H1 (cell line): ENCODE data around the gene CD28. TPM values are rescaled to one million over a fixed set of nuclear protein-coding genes. Genes with fewer than 3 reads are reported as not detected.

Experiments
- CTCF ChIA-PET: fragments of 300-600 bp; sonication (Branson Sonifier 250); formaldehyde crosslinking; loops from one replicate; lab custom pipeline; 2021; ENCODE audit not compliant: partially characterized antibody; lab: Charles Lee
- POLR2A ChIA-PET: fragments of 300-600 bp; sonication (Branson Sonifier 250); formaldehyde crosslinking; loops from one replicate; lab custom pipeline; 2021; ENCODE audit warnings: inconsistent platforms; ENCODE audit not compliant: partially characterized antibody; lab: Charles Lee
- DNase-seq, 2 experiments: peaks; one replicate each; pipeline versions ENCODE4 v3.0.0 to v3.0.0-alpha.2; 2010 to 2022; ENCODE audit warnings: low spot score in 2 of 2, low read depth in 1 of 2, mixed read lengths in 1 of 2
- FAIRE-seq: peaks from 2 replicates; lab custom pipeline; 2011; peaks lifted over from hg19 to GRCh38; lab: Jason Lieb, UNC
- H2AFZ ChIP-seq: 2 replicates; pipeline ENCODE4 v1.8.1; 2012; ENCODE audit warnings: low read length, inconsistent platforms
- H2AK5ac ChIP-seq: 2 replicates; pipeline ENCODE4 v1.6.1; 2013; ENCODE audit warnings: low read depth, low read length
- H2BK120ac ChIP-seq: replicated peaks from 2 replicates; pipeline ENCODE3; 2013; ENCODE audit warnings: low read depth, low read length, inconsistent platforms
- H2BK12ac ChIP-seq: 2 replicates; pipeline ENCODE4 v1.6.1; 2013; ENCODE audit warnings: low read depth, low read length
- H2BK15ac ChIP-seq: 2 replicates; pipeline ENCODE4 v1.6.1; 2013; ENCODE audit warnings: low read length
- H2BK20ac ChIP-seq: 2 replicates; pipeline ENCODE4 v1.6.1; 2013; ENCODE audit warnings: low read length
- H2BK5ac ChIP-seq: 2 replicates; pipeline ENCODE4 v1.6.1; 2013; ENCODE audit warnings: low read depth, low read length
- H3K14ac ChIP-seq: 2 replicates; pipeline ENCODE4 v1.6.1; 2013; ENCODE audit warnings: inconsistent platforms; ENCODE audit not compliant: insufficient read length
- H3K18ac ChIP-seq: 2 replicates; pipeline ENCODE4 v1.6.1; 2013; ENCODE audit warnings: low read length; ENCODE audit errors: extremely low read depth
- H3K23ac ChIP-seq: 2 replicates; pipeline ENCODE4 v1.6.1; 2013; ENCODE audit warnings: inconsistent platforms; ENCODE audit not compliant: insufficient read length
- H3K23me2 ChIP-seq: 2 replicates; pipeline ENCODE4 v1.6.1; 2013; ENCODE audit warnings: low read depth, low read length
- H3K27ac ChIP-seq: 2 replicates; pipeline ENCODE4 v1.6.1; 2011; ENCODE audit warnings: low read depth, low read length, inconsistent platforms
- H3K27me3 ChIP-seq, 4 experiments: replicated peaks in 1 of 4; 1 replicate in 1 of 4; 2 replicates in 3 of 4; pipeline versions ENCODE4 v1.6.1 to v1.8.1; 2011 to 2013; ENCODE audit warnings: low read length in 3 of 4, mild to moderate bottlenecking in 3 of 4, inconsistent platforms in 2 of 4, mixed read lengths in 2 of 4, moderate library complexity in 1 of 4; ENCODE audit not compliant: control insufficient read depth in 3 of 4, insufficient read depth in 3 of 4; ENCODE audit errors: extremely low read depth in 1 of 4
- H3K36me3 ChIP-seq, 4 experiments: 2 replicates each; pipeline versions ENCODE4 v1.6.1 to v1.8.1; 2011 to 2013; ENCODE audit warnings: mild to moderate bottlenecking in 4 of 4, low read length in 3 of 4, moderate library complexity in 2 of 4, control low read depth in 1 of 4, inconsistent platforms in 1 of 4; ENCODE audit not compliant: insufficient read depth in 4 of 4, control insufficient read depth in 2 of 4
- H3K4ac ChIP-seq: replicated peaks from 2 replicates; pipeline ENCODE3; 2013; ENCODE audit warnings: low read length, low read depth, mixed read lengths, inconsistent platforms; ENCODE audit not compliant: insufficient read length
- H3K4me1 ChIP-seq, 4 experiments: replicated peaks in 1 of 4; 1 replicate in 1 of 4; 2 replicates in 3 of 4; pipeline versions ENCODE4 v1.6.1 to v1.8.1; 2011 to 2013; ENCODE audit warnings: low read length in 3 of 4, inconsistent platforms in 2 of 4, mixed read lengths in 1 of 4; ENCODE audit not compliant: insufficient read depth in 4 of 4, control insufficient read depth in 3 of 4
- H3K4me2 ChIP-seq, 2 experiments: 2 replicates each; pipeline versions ENCODE4 v1.6.1 to v1.8.1; 2011 to 2013; ENCODE audit warnings: low read depth in 2 of 2, low read length in 2 of 2, control low read depth in 1 of 2, inconsistent platforms in 1 of 2, mild to moderate bottlenecking in 1 of 2; ENCODE audit not compliant: insufficient read depth in 1 of 2
- H3K4me3 ChIP-seq, 4 experiments: fragments of 200-600, 300-600 bp in 1 of 4; sonication (generic), shearing (Covaris generic), sonication (Bioruptor Twin) in 1 of 4; 2 replicates each; pipeline versions ENCODE4 v1.5.1 to v1.8.1; 2011 to 2016; ENCODE audit warnings: low read length in 4 of 4, low read depth in 3 of 4, control low read depth in 2 of 4, inconsistent platforms in 2 of 4, mild to moderate bottlenecking in 2 of 4, mixed read lengths in 1 of 4, moderate library complexity in 1 of 4; ENCODE audit not compliant: insufficient read depth in 2 of 4; ENCODE audit errors: extremely low read depth in 1 of 4
- H3K56ac ChIP-seq: replicated peaks from 2 replicates; pipeline ENCODE3; 2013; ENCODE audit warnings: low read depth, mild to moderate bottlenecking, mixed read lengths, low read length, inconsistent platforms; ENCODE audit not compliant: insufficient read length
- H3K79me1 ChIP-seq: 2 replicates; pipeline ENCODE4 v1.6.1; 2013; ENCODE audit warnings: low read depth, low read length, control low read depth
- H3K79me2 ChIP-seq, 2 experiments: 2 replicates each; pipeline versions ENCODE4 v1.6.1 to v1.8.1; 2012 to 2013; ENCODE audit warnings: low read length in 2 of 2, mild to moderate bottlenecking in 2 of 2, inconsistent platforms in 1 of 2; ENCODE audit not compliant: insufficient read depth in 2 of 2, control insufficient read depth in 1 of 2
- H3K9ac ChIP-seq, 4 experiments: replicated peaks in 1 of 4; 1 replicate in 1 of 4; 2 replicates in 3 of 4; pipeline versions ENCODE4 v1.6.1 to v1.8.1; 2011 to 2013; ENCODE audit warnings: low read depth in 3 of 4, low read length in 3 of 4, control low read depth in 2 of 4, mild to moderate bottlenecking in 2 of 4, moderate library complexity in 2 of 4, inconsistent platforms in 1 of 4; ENCODE audit errors: extremely low read depth in 1 of 4
- H3K9me3 ChIP-seq, 2 experiments: 2 replicates each; pipeline versions ENCODE4 v1.6.1 to v1.8.1; 2012 to 2013; ENCODE audit warnings: mild to moderate bottlenecking in 2 of 2, moderate library complexity in 2 of 2, control low read depth in 1 of 2, inconsistent platforms in 1 of 2, low read depth in 1 of 2, low read length in 1 of 2, mixed read lengths in 1 of 2; ENCODE audit not compliant: insufficient read depth in 2 of 2
- H4K20me1 ChIP-seq, 2 experiments: replicated peaks in 1 of 2; 2 replicates each; pipeline versions ENCODE3 to v1.8.1; 2011 to 2013; ENCODE audit warnings: inconsistent platforms in 2 of 2, low read length in 2 of 2, mild to moderate bottlenecking in 1 of 2; ENCODE audit not compliant: insufficient read depth in 2 of 2, control insufficient read depth in 1 of 2
- H4K5ac ChIP-seq: 2 replicates; pipeline ENCODE4 v1.6.1; 2013; ENCODE audit warnings: low read length, low read depth, mixed read lengths, inconsistent platforms; ENCODE audit not compliant: insufficient read length
- H4K8ac ChIP-seq: 2 replicates; pipeline ENCODE4 v1.8.0; 2013; ENCODE audit warnings: mild to moderate bottlenecking, moderate library complexity, low read length, inconsistent platforms; ENCODE audit not compliant: insufficient read depth; ENCODE audit errors: extremely low read depth
- H4K91ac ChIP-seq: replicated peaks from 2 replicates; pipeline ENCODE3; 2013; ENCODE audit warnings: low read length, mixed read lengths, inconsistent platforms; ENCODE audit not compliant: insufficient read length
- KDM1A ChIP-seq: fragments of 200-600, 300-600 bp; sonication (generic); IDR thresholded peaks from 2 replicates; pipeline ENCODE4 v1.7.1; 2016; ENCODE audit warnings: mild to moderate bottlenecking, low read length, borderline replicate concordance
- KDM4A ChIP-seq: IDR thresholded peaks from one replicate; pipeline ENCODE4 v1.7.1; 2012; ENCODE audit warnings: low read depth, mild to moderate bottlenecking, moderate library complexity, low read length, inconsistent platforms; ENCODE audit not compliant: severe bottlenecking
- NANOG ChIP-seq: IDR thresholded peaks from 2 replicates; pipeline ENCODE4 v1.6.1; 2011; ENCODE audit warnings: low read length, low read depth, mild to moderate bottlenecking, inconsistent platforms; ENCODE audit not compliant: insufficient read depth, poor library complexity, severe bottlenecking
- TAF1 ChIP-seq: IDR thresholded peaks from 2 replicates; pipeline ENCODE4 v1.6.1; 2011; ENCODE audit warnings: mild to moderate bottlenecking, low read depth, low read length
- TAF7 ChIP-seq: optimal IDR thresholded peaks from 2 replicates; pipeline ENCODE3; 2011; ENCODE audit warnings: low read depth, mild to moderate bottlenecking, inconsistent platforms, low read length, moderate library complexity, borderline replicate concordance
- polyA plus RNA-seq, 7 experiments: library from polyadenylated mRNA; depleted of rRNA in 3 of 7; stranded (reverse) in 5 of 7; unstranded in 2 of 7; fragments of >200 nt in 5 of 7; fragments of 200-250 nt in 2 of 7; gene quantifications; 1 replicate in 5 of 7; 2 replicates in 1 of 7; 4 replicates in 1 of 7; pipeline versions ENCODE4 v1.2.1 to v1.2.3, GENCODE V29; 2011 to 2013; ENCODE audit warnings: missing spikeins in 2 of 7, mixed read lengths in 2 of 7
- total RNA-seq: library from RNA; stranded (reverse); fragmentation: NEBNext Ultra II Directional; extraction: Animal tissue kit (Norgen Biotek cat#: 25700); gene quantifications from 2 replicates; pipeline ENCODE4 v1.2.1, GENCODE V29; 2021
- TF ChIP-seq, protein P1 (sequence below): IDR thresholded peaks from 2 replicates; pipeline ENCODE4 v1.6.1; 2012; ENCODE audit warnings: inconsistent platforms

CD28 gene
- total and polyA plus RNA-seq, 2 of the 8 experiments (the other 6 are each of a cell fraction or from before 2014, with no cell fraction given), result not detected

DNA sequence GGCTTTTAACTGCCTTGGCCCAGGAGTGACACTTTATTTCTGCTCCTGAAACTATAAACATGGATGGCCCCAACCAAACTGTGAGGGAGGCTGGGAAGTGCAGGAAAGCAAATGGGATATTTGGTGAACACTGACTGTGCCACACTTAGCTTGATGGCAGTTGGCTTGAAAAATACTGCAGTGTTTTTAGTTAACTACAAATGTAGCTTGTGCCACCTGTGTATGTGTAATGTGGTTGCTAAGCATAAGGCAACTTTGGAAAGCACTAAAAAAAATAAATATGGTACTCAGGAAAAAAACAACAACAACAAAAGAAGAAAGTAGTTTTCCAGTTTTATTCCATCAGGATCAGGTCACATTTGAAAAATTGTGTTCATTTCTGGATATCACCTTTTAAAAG lies 73.8 kb downstream of the CD28 start:
- Histone ChIP-seq H2BK5ac (no peak overlapping the region), H3K23me2 (no peaks in the 10 kb centered on the region), H3K18ac (no peak overlapping the region), H3K4me2 (no peak overlapping the region)
- FAIRE-seq, result no peak
- no peak for TF ChIP-seq TAF7
- TF ChIP-seq NANOG, result no peak
- TF ChIP-seq KDM1A, result no peak
- no peak for TF ChIP-seq TAF1
- TF ChIP-seq, protein P1, sequence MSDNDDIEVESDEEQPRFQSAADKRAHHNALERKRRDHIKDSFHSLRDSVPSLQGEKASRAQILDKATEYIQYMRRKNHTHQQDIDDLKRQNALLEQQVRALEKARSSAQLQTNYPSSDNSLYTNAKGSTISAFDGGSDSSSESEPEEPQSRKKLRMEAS, result no peak
- no peak for TF ChIP-seq KDM4A
- TF ChIP-seq, all 59 proteins: peak for 0
- H3K79me1 ChIP-seq, result no peaks in the 10 kb centered on the region
- H3K27me3 ChIP-seq, result no peaks in the 10 kb centered on the region
- no peak overlapping the region for H2AFZ ChIP-seq
- no peak for DNase-seq
- no peak overlapping the region for H2BK15ac ChIP-seq
- no peak overlapping the region for H2AK5ac ChIP-seq
- H3K9me3 ChIP-seq, result no peaks in the 10 kb centered on the region; a peak in 1 of 4 replicates
- no peak overlapping the region for H3K9ac ChIP-seq
- H2BK12ac ChIP-seq, result no peak overlapping the region
- H3K4me1 ChIP-seq, result peaks cover 0 to 3% (median 0%) of the 10 kb centered on the region in 4 experiments; a peak in 2 of 7 replicates
- H3K14ac ChIP-seq, result no peak overlapping the region
- H2BK120ac ChIP-seq, result no peak overlapping the region
- no peaks in the 10 kb centered on the region for H4K20me1 ChIP-seq
- no peak overlapping the region for H3K56ac ChIP-seq
- H3K79me2 ChIP-seq, result no peaks in the 10 kb centered on the region
- no peak overlapping the region for H4K5ac ChIP-seq
- ChIA-PET POLR2A (no interaction called here), CTCF (interaction anchor here (1.2 to 4.8 kb wide), 3 partner anchors 14 to 162 kb away, joined by 3 to 27 read pairs (median 3); no protein-coding TSS in a partner anchor)
- H3K4ac ChIP-seq, result no peak overlapping the region
- no peak overlapping the region for H2BK20ac ChIP-seq
- H3K23ac ChIP-seq, result no peak overlapping the region
- H4K91ac ChIP-seq, result no peak overlapping the region
- no peak overlapping the region for H3K4me3 ChIP-seq
- no peak overlapping the region for H4K8ac ChIP-seq
- no peaks in the 10 kb centered on the region for H3K36me3 ChIP-seq
- H3K27ac ChIP-seq, result no peak overlapping the region
